AG09309 (cell line): ENCODE measurements around the gene MTG1.
"Not testable (repeated sequence)": the region's sequence is repeated elsewhere in the genome, so short reads cannot be mapped to it uniquely, and the experiment has no call there.

ENCODE experiments used
- DNase-seq: peaks from one replicate; pipeline ENCODE4 v3.0.0-alpha.2; 2010; ENCODE audit warnings: low read depth
- H3K4me3 ChIP-seq: 2 replicates; pipeline ENCODE4 v1.5.1; 2011; ENCODE audit warnings: mild to moderate bottlenecking, low read depth, low read length, moderate library complexity; ENCODE audit not compliant: control insufficient read depth
- CTCF ChIP-seq: IDR thresholded peaks from 2 replicates; pipeline ENCODE4 v1.5.1; 2011; ENCODE audit warnings: mild to moderate bottlenecking, low read depth, low read length, inconsistent platforms; ENCODE audit not compliant: insufficient read depth, control insufficient read depth; ENCODE audit errors: missing control alignments

MTG1 gene

GRCh38 chr10:133465191-133465949, 71.4 kb downstream of the MTG1 start:
- H3K4me3 ChIP-seq = no peak overlapping the region
- no peak for DNase-seq
- TF ChIP-seq CTCF = no peak

- DNase-seq = no peak
- no peak for TF ChIP-seq CTCF
- H3K4me3 ChIP-seq = no peak overlapping the region
These were observed 72.1 kb downstream of the MTG1 start for GRCh38 chr10:133465950-133466474.

GRCh38 chr10:133466683-133467275, 72.8 kb downstream of the MTG1 start:
- TF ChIP-seq CTCF = no peak
- no peak overlapping the region for H3K4me3 ChIP-seq
- DNase-seq = no peak

GRCh38 chr10:133467286-133467911, 73.4 kb downstream of the MTG1 start:
- no peak for TF ChIP-seq CTCF
- no peak for DNase-seq
- no peak overlapping the region for H3K4me3 ChIP-seq

GRCh38 chr10:133469205-133469604, 75.2 kb downstream of the MTG1 start:
- H3K4me3 ChIP-seq, DNase-seq: not testable (repeated sequence)

- TF ChIP-seq CTCF = no peak
- no peak for DNase-seq
- no peak overlapping the region for H3K4me3 ChIP-seq
These were observed 77.5 kb downstream of the MTG1 start for GRCh38 chr10:133471300-133472109.
